GDM1 (cell line): ENCODE measurements around the gene CASK.

ENCODE experiments used
- DNase-seq: peaks from one replicate; lab custom pipeline; 2025; lab: John Stamatoyannopoulos, UW

The CASK gene

GRCh38 chrX:41909068-41909467 lies 14.3 kb downstream of the CASK start:
- no peak for DNase-seq

GRCh38 chrX:41906515-41907187 lies 16.7 kb downstream of the CASK start:
- DNase-seq: no peak

- DNase-seq: no peak
Measured at GRCh38 chrX:41903544-41903943, 19.8 kb downstream of the CASK start.

- no peak for DNase-seq
Measured at GRCh38 chrX:41900321-41900720, 23.0 kb downstream of the CASK start.

GRCh38 chrX:41895826-41896225 lies 27.5 kb downstream of the CASK start:
- no peak for DNase-seq

GRCh38 chrX:41890026-41890423 lies 33.3 kb downstream of the CASK start:
- no peak for DNase-seq

GRCh38 chrX:41889317-41890025 lies 33.9 kb downstream of the CASK start:
- no peak for DNase-seq

- DNase-seq: no peak
Measured at GRCh38 chrX:41887691-41888090, 35.7 kb downstream of the CASK start.

GRCh38 chrX:41885724-41886123 lies 37.6 kb downstream of the CASK start:
- DNase-seq: no peak

GRCh38 chrX:41881166-41881565 lies 42.2 kb downstream of the CASK start:
- DNase-seq: no peak

- no peak for DNase-seq
Measured at GRCh38 chrX:41877167-41877566, 46.2 kb downstream of the CASK start.

GRCh38 chrX:41875142-41875541 lies 48.2 kb downstream of the CASK start:
- DNase-seq: no peak

GRCh38 chrX:41870719-41871151 lies 52.6 kb downstream of the CASK start:
- no peak for DNase-seq

- no peak for DNase-seq
Measured at GRCh38 chrX:41868392-41868977, 54.9 kb downstream of the CASK start.

- DNase-seq: no peak
Measured at GRCh38 chrX:41863343-41864203, 59.8 kb downstream of the CASK start.

- DNase-seq: no peak
Measured at GRCh38 chrX:41862562-41863184, 60.7 kb downstream of the CASK start.

GRCh38 chrX:41858161-41858775 lies 65.1 kb downstream of the CASK start:
- no peak for DNase-seq

GRCh38 chrX:41857670-41858069 lies 65.7 kb downstream of the CASK start:
- no peak for DNase-seq

- DNase-seq: no peak
Measured at GRCh38 chrX:41846714-41847113, 76.6 kb downstream of the CASK start.

- DNase-seq: no peak
Measured at GRCh38 chrX:41837270-41837944, 85.9 kb downstream of the CASK start.

GRCh38 chrX:41828826-41829225 lies 94.5 kb downstream of the CASK start:
- no peak for DNase-seq
